Measurements from ENCODE around the gene DMWD. TPM values are rescaled to one million over a fixed set of nuclear protein-coding genes. Genes with fewer than 3 reads are reported as not detected.

The DMWD gene
- total and polyA plus RNA-seq, 2 of the 4 experiments (the other 2 are of a cell fraction) = 9.7 to 28.5 TPM

DNA sequence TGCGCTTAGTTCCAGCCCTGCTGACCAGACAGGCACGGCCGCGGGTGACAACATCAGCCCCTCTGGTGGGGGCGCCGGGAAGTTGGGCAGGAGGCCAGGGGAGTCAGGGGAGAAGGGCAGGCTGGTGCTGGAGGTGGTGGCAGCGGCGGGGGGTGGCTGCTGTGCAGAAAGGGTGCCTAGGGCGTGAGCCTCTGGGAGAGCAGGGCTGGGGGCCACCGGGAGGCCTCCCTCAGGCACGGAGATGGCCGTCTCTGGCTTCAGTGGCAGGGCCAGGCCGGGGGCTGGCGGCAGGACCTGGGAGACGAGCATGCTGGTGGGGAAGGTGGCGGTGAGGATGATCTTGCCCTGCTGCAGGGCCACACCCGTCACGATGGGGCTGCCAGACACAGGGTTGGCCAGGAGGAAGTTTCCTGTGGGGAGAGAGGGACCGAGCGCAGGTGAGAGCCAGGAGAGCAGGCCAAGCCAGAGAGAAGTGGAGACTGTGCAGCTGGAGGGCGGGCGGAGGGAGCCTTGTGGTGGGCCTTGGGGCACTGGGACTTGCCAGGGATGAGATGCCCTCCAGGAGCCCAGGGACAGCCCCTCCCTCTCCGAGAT lies 26.8 kb downstream of the DMWD start:
- TF ChIP-seq MAFK (IDR thresholded peaks at IDR 0.05; ENCODE audit: low read depth, low read length) = no peak
- no peak for TF ChIP-seq CEBPB (IDR thresholded peaks at IDR 0.05; ENCODE audit: low read depth, low read length)
- TF ChIP-seq RFX5 (IDR thresholded peaks at IDR 0.05; ENCODE audit: low read depth, low read length) = no peak
- no peak for TF ChIP-seq POLR2A (IDR thresholded peaks at IDR 0.05; ENCODE audit: low read depth, low read length)
- TF ChIP-seq CHD1 (IDR thresholded peaks at IDR 0.05; ENCODE audit: low read depth, low read length) = no peak
- TF ChIP-seq, protein P1, sequence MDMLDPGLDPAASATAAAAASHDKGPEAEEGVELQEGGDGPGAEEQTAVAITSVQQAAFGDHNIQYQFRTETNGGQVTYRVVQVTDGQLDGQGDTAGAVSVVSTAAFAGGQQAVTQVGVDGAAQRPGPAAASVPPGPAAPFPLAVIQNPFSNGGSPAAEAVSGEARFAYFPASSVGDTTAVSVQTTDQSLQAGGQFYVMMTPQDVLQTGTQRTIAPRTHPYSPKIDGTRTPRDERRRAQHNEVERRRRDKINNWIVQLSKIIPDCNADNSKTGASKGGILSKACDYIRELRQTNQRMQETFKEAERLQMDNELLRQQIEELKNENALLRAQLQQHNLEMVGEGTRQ (IDR thresholded peaks at IDR 0.05; ENCODE audit: low read depth, low read length) = no peak
- TF ChIP-seq MXI1 (IDR thresholded peaks at IDR 0.05; ENCODE audit: borderline replicate concordance, low read depth, low read length) = no peak
- no peak for TF ChIP-seq MAZ (IDR thresholded peaks at IDR 0.05; ENCODE audit: borderline replicate concordance, low read depth, low read length)
- no peak for TF ChIP-seq BHLHE40 (IDR thresholded peaks at IDR 0.05; ENCODE audit: low read depth, low read length)
- no peak for TF ChIP-seq SMC3 (IDR thresholded peaks at IDR 0.05; ENCODE audit: low read depth, low read length)
- Histone ChIP-seq H4K8ac (ENCODE audit: low read depth in 2 of 2, low read length in 2 of 2) (no peak overlapping the region), H2BK120ac (ENCODE audit: low read depth, low read length) (no peak overlapping the region), H3K56ac (ENCODE audit: extremely low read depth, insufficient read depth, low read length) (no peak overlapping the region), H3K9me1 (ENCODE audit: insufficient read depth, low read length) (no peaks in the 10 kb centered on the region), H3K27ac (ENCODE audit: insufficient read depth, low read length) (no peak overlapping the region), H3K79me1 (ENCODE audit: low read depth in 1 of 2, low read length in 2 of 2) (peaks cover 0 to 20% of the 10 kb centered on the region in 2 experiments; a peak in 1 of 4 replicates), H3K23ac (ENCODE audit: low read depth, low read length) (0 out of 2 replicates have a peak overlapping the region, but pooled peaks have one; percentile 28), H3K18ac (ENCODE audit: low read depth, low read length) (no peak overlapping the region), H3K4me1 (ENCODE audit: control insufficient read depth, insufficient read depth, low read length) (peaks cover 22% of the 10 kb centered on the region), H4K91ac (ENCODE audit: insufficient read depth, low read depth, low read length) (no peak overlapping the region), H3K9me3 (ENCODE audit: control insufficient read depth, insufficient read depth, low read length) (no peaks in the 10 kb centered on the region), H3K4me3 (ENCODE audit: insufficient read depth, low read depth, low read length) (no peak overlapping the region), H2AK9ac (replicated peaks; ENCODE audit: low read depth, low read length, poor library complexity) (peak overlapping the region; percentile 98), H2AK5ac (ENCODE audit: low read depth, low read length) (peak overlapping the region; percentile 20; the same call in 1 of the 2 replicates), H3K27me3 (ENCODE audit: control insufficient read depth, insufficient read depth, low read length) (no peaks in the 10 kb centered on the region), H2AFZ (replicated peaks; ENCODE audit: low read length, poor library complexity) (no peak overlapping the region), H4K5ac (ENCODE audit: low read depth, low read length) (no peak overlapping the region), H2BK5ac (ENCODE audit: low read depth, low read length, poor library complexity, severe bottlenecking) (no peak overlapping the region), H3K4me2 (ENCODE audit: low read depth, low read length) (no peak overlapping the region), H3K4ac (ENCODE audit: low read depth, low read length) (no peak overlapping the region), H3K9ac (ENCODE audit: low read depth, low read length) (no peak overlapping the region), H3K36me3 (ENCODE audit: control insufficient read depth, insufficient read depth, low read length) (no peaks in the 10 kb centered on the region), H2BK15ac (ENCODE audit: low read depth, low read length) (no peak overlapping the region), H2BK20ac (ENCODE audit: low read depth, low read length) (no peak overlapping the region), H4K20me1 (ENCODE audit: insufficient read depth, low read length) (peaks cover 9% of the 10 kb centered on the region), H3K14ac (replicated peaks; ENCODE audit: low read depth, low read length) (no peak overlapping the region)
- BruUV-seq (replicated peaks) = no TSS peak
- WGBS, 2 experiments (ENCODE audit: extremely low coverage in 2 of 2, insufficient read length in 1 of 2) = 77% methylated on average over 4 of the region's 23 CpGs; no CpG with 5 or more reads in 1 of the 2 experiments
- ChIA-PET POLR2A (ENCODE audit: unreplicated experiment) (no interaction called here), CTCF (no interaction called here)
- DNase-seq = no peak
- dilution Hi-C loops (cut with HindIII; ENCODE audit: low sequenced_read_pairs, unreplicated experiment) = no loop called here
- intact Hi-C loops (cut with micrococcal nuclease) = loop anchor here (2.0 kb wide), 1 partner anchor 35 kb away; the partner anchor contains the start of gene FBXO46
- in situ Hi-C loops (cut with MboI; ENCODE audit: low sequenced_read_pairs) = no loop called here
- no peak for ATAC-seq (ENCODE audit: low read depth)
